ENCODE data around the gene IPPK. TPM values are rescaled to one million over a fixed set of nuclear protein-coding genes. Genes with fewer than 3 reads are reported as not detected.

The IPPK gene
- total RNA-seq, 4 donors from 2014 or later, result 7.2 to 14.1 (median 8.9) TPM

- peaks cover 0 to 25% (median 0%) of the 10 kb centered on the region in 3 donors for H3K9me3 ChIP-seq
- no CpG with 5 or more reads among the region's 3 CpGs for WGBS, 2 donors (ENCODE audit: low coverage in 1 of 2)
- H3K4me3 ChIP-seq, result no peak overlapping the region
- TF ChIP-seq EP300 (IDR thresholded peaks at IDR 0.05) (no peak), POLR2AphosphoS5 (IDR thresholded peaks at IDR 0.05) (no peak), CTCF (IDR thresholded peaks at IDR 0.05) (no peak), POLR2A (IDR thresholded peaks at IDR 0.05) (no peak)
- H3K27me3 ChIP-seq, result no peaks in the 10 kb centered on the region
- ATAC-seq, result no peak
- no peaks in the 10 kb centered on the region for H3K36me3 ChIP-seq
- no peak overlapping the region for H3K27ac ChIP-seq
- H3K4me1 ChIP-seq, result no peaks in the 10 kb centered on the region
These were observed 17.0 kb upstream of the IPPK start for GRCh38 chr9:92686954-92687353.

- Histone ChIP-seq H3K4me1 (no peaks in the 10 kb centered on the region), H3K9me3 (peaks cover 0 to 7% (median 0%) of the 10 kb centered on the region in 3 donors), H3K27ac (no peak overlapping the region), H3K27me3 (no peaks in the 10 kb centered on the region), H3K4me3 (no peak overlapping the region), H3K36me3 (no peaks in the 10 kb centered on the region)
- no peak for ATAC-seq
- TF ChIP-seq POLR2AphosphoS5 (IDR thresholded peaks at IDR 0.05), result no peak
- no peak for TF ChIP-seq CTCF (IDR thresholded peaks at IDR 0.05)
- TF ChIP-seq EP300 (IDR thresholded peaks at IDR 0.05), result no peak
- TF ChIP-seq POLR2A (IDR thresholded peaks at IDR 0.05), result no peak
- WGBS, 2 donors (ENCODE audit: low coverage in 1 of 2), result 87% methylated on average over 5 of the region's 5 CpGs; no CpG with 5 or more reads in 1 of the 2 donors
These were observed 15.1 kb upstream of the IPPK start for GRCh38 chr9:92685022-92685421.

- H3K9me3 ChIP-seq, result no peaks in the 10 kb centered on the region
- H3K27me3 ChIP-seq, result peaks cover 4% of the 10 kb centered on the region
- 50% methylated on average over 1 of the region's 8 CpGs; no CpG with 5 or more reads in 1 of the 2 donors for WGBS, 2 donors (ENCODE audit: low coverage in 1 of 2)
- TF ChIP-seq CTCF (IDR thresholded peaks at IDR 0.05), result no peak
- no peak for TF ChIP-seq POLR2AphosphoS5 (IDR thresholded peaks at IDR 0.05)
- no peak for TF ChIP-seq POLR2A (IDR thresholded peaks at IDR 0.05)
- TF ChIP-seq EP300 (IDR thresholded peaks at IDR 0.05), result no peak
- no peak overlapping the region for H3K4me3 ChIP-seq
- ATAC-seq, result no peak
- H3K36me3 ChIP-seq, result no peaks in the 10 kb centered on the region
- H3K27ac ChIP-seq, result no peak overlapping the region
- H3K4me1 ChIP-seq, result no peaks in the 10 kb centered on the region
These were observed 12.3 kb upstream of the IPPK start for GRCh38 chr9:92682269-92682668.

- Histone ChIP-seq H3K27me3 (peaks cover 4% of the 10 kb centered on the region), H3K4me3 (no peak overlapping the region), H3K4me1 (no peaks in the 10 kb centered on the region), H3K36me3 (no peaks in the 10 kb centered on the region), H3K27ac (no peak overlapping the region), H3K9me3 (no peaks in the 10 kb centered on the region)
- ATAC-seq, result peak; percentile 16
- TF ChIP-seq POLR2A (IDR thresholded peaks at IDR 0.05) (no peak), CTCF (IDR thresholded peaks at IDR 0.05) (no peak), EP300 (IDR thresholded peaks at IDR 0.05) (no peak), POLR2AphosphoS5 (IDR thresholded peaks at IDR 0.05) (no peak)
- WGBS, 2 donors (ENCODE audit: low coverage in 1 of 2), result 75% methylated on average over 5 of the region's 12 CpGs; no CpG with 5 or more reads in 1 of the 2 donors
These were observed 10.5 kb upstream of the IPPK start for GRCh38 chr9:92680166-92681119.

Data from gastroesophageal sphincter (tissue), 4 donors.